SU-DHL-6 (cell line): ENCODE measurements around the gene MBOAT1.

Experiments
- EZH2phosphoT487 ChIP-seq: fragments of 200-600 bp; sonication (generic), shearing (Covaris generic); conservative IDR thresholded peaks from 2 replicates; pipeline ENCODE4 v1.6.1; 2018; ENCODE audit warnings: mild to moderate bottlenecking, antibody characterized with exemption, low read length, moderate library complexity, mixed read lengths
- TF ChIP-seq, protein P1 (sequence below): fragments of 200-600 bp; sonication (generic); IDR thresholded peaks from one replicate; pipeline ENCODE4 v1.5.1; 2017; ENCODE audit warnings: antibody characterized with exemption, mild to moderate bottlenecking, low read length, moderate library complexity; ENCODE audit not compliant: insufficient read depth, poor library complexity, severe bottlenecking

- TF ChIP-seq, protein P1, sequence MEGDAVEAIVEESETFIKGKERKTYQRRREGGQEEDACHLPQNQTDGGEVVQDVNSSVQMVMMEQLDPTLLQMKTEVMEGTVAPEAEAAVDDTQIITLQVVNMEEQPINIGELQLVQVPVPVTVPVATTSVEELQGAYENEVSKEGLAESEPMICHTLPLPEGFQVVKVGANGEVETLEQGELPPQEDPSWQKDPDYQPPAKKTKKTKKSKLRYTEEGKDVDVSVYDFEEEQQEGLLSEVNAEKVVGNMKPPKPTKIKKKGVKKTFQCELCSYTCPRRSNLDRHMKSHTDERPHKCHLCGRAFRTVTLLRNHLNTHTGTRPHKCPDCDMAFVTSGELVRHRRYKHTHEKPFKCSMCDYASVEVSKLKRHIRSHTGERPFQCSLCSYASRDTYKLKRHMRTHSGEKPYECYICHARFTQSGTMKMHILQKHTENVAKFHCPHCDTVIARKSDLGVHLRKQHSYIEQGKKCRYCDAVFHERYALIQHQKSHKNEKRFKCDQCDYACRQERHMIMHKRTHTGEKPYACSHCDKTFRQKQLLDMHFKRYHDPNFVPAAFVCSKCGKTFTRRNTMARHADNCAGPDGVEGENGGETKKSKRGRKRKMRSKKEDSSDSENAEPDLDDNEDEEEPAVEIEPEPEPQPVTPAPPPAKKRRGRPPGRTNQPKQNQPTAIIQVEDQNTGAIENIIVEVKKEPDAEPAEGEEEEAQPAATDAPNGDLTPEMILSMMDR = no peak
- TF ChIP-seq EZH2phosphoT487 = no peak
Observed at GRCh38 chr6:20235041-20235440, 22.8 kb upstream of the MBOAT1 start.
